GM18909 (cell line): ENCODE measurements around the gene ALX1.

Experiments used
- ATAC-seq: cut with Tn5 transposase; IDR thresholded peaks from one replicate; pipeline ENCODE4 v1.9.1; 2021; ENCODE audit warnings: mild to moderate bottlenecking; ENCODE audit not compliant: unreplicated experiment, poor library complexity

ALX1 gene

DNA sequence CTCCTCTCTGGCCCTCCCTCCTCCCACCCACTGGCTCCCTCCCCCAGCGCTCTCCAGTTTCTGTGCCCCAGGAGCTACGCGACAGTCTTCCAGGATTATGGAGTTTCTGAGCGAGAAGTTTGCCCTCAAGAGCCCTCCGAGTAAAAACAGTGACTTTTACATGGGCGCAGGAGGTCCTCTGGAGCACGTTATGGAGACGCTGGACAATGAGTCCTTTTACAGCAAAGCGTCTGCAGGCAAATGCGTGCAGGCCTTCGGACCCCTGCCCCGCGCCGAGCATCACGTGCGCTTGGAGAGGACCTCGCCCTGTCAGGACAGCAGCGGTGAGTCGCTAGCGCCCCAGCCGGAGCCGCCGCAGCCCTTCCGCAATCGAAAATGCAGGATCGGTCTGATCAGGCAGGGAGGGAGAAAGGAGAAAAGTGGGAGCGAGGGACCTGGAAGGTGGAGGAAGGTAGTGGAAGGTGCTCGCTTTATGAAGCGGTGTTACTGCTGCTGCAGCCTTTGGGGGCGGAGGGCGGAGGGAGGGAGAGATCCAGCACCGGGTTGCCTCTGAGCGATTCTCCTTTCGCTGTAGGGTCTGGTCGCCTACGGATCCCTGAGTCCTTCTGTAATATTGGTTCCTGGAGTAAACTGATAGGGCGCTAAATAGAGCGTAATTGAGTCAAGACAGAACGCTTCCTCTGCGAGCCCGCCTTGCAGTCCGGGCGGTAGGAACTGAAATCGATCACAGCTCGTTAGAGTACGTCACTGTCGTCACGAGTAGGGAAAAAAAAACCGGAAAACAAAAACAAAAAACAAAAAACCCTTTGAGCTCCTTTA lies at the start of gene ALX1:
Gene ALX1, plus strand, starts transcription at position 56 of the 819 bp plus-strand sequence. Its CDS starts 42 bp downstream, at position 98.
- ATAC-seq = peak; percentile 71

DNA sequence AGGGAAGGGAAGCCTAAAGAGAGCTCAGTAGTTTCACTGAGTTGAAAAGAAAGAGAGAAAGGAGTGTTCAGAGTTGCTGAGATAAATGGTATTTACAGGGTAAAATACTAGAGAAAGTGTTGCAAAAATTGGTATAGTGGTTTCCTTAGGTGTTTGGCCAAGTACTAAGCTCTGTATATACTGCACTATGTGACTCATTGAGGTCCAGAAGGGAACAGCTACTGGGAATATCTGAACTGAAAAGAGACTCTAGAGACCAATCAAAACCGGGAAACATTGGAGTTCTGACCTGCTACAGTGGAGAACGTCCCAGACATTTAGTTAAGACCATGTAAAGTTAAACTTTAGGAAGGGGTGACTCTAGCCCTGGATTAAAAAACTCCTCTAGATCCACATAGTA lies 42.7 kb upstream of the ALX1 start:
- ATAC-seq = no peak

DNA sequence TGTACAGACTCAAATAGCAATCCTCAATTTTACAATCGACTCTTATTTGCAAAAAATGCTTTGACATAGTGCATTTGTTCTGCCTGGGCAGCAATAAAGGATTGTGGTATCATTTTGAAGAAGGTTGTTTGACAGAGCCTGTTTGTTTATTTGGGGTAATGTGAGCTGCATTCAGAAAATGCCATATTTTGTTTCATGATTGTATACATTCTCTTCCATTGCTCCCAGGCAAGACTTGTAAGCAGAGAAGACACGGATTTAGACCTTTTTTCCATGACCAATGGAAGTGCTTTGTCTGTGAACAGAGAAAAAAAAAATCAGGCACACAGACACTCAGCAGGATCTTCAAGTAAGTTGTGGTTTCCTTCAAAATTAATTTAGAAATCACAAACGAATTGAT lies 35.5 kb upstream of the ALX1 start:
- ATAC-seq = no peak

DNA sequence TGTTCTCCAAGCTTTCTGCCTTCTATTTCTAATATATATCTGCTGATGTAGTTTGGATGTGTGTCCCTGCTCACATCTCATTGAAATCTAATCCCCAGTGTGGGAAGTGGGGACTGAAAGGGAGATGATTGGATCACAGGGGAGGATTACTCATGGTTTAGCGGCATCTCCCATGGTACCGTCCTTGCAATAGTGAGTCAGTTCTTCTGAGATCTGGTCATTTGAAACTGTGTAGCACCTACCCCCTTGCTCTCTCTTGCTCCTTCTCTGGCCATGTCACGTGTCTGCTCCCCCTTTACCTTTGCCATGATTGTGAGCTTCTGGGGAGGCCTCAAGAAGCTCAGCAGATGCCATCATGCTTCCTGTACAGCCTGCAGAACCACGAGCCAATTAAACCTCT lies 26.2 kb upstream of the ALX1 start:
- no peak for ATAC-seq

DNA sequence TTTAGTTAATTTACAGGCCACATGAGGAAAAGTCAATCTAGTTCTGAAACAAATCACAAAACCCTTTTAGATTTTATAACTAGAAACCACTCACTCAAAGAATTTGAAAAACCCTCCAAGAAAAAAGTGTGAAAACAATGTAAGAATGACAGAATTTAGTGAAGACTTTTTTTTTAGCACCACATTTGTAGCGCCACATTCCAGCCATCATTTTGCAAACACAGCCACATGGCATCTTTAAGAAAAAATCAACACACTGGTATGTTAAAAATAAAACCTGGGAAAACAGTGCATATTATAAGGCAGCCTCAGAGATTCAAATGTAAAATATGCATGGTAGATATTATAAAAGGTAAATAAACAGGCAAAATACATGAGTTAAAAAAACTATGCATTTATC lies 22.3 kb upstream of the ALX1 start:
- no peak for ATAC-seq

DNA sequence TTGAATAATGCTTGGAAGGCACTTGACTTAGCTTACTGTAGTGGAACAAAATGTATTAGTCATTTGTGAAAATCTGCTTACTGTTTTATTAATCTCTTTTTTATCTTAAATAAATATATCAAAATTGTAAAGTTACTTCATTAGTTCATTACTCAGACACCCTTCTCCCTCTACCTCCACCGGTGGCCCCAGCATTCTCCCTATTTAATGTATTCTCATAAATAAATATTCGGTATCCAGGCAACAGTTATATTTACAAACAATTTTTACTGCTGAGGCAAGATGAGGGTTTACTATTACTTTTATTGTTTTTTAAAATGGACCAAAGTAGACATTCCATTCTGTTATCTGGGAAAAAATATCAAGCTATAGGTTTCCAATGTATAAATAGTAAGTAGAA lies 19.6 kb upstream of the ALX1 start:
- ATAC-seq = no peak

DNA sequence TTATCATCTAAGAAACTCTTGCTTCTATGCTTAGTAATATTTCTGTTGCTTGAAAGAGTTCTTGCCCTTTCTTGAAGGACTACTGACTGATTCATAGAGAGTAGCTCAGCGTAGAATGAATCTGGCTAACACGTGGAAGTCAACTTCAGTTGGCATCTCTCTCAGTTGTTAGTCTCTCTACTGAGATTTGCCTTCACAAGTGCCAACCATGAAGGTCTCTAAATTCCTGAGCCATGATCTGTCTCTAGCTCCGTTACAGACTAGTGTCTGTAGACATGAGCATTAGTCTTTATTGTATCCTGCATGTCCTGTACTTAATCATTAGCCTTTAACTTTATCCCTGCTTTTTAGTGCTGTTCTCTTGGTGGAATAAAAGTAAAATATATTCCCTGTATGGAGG lies 19.1 kb upstream of the ALX1 start:
- no peak for ATAC-seq

DNA sequence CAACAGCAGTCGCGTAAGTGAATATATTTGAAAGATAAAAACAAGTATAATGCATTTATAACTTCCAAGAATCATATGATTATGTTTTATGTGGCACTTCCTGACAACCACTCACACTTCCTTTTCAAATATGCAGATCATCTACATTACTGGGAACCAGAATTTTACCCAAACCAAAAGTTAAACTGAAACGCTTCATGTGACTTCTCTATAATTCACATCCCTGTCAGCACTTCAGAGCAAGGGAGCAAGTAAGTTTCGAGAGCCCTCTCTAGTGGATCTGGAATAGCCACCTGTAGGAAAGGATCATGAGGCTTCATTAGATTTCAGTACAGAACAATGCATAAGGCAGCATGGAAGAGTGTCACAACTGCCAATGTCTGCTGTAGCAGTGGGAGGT lies 13.7 kb upstream of the ALX1 start:
- no peak for ATAC-seq

DNA sequence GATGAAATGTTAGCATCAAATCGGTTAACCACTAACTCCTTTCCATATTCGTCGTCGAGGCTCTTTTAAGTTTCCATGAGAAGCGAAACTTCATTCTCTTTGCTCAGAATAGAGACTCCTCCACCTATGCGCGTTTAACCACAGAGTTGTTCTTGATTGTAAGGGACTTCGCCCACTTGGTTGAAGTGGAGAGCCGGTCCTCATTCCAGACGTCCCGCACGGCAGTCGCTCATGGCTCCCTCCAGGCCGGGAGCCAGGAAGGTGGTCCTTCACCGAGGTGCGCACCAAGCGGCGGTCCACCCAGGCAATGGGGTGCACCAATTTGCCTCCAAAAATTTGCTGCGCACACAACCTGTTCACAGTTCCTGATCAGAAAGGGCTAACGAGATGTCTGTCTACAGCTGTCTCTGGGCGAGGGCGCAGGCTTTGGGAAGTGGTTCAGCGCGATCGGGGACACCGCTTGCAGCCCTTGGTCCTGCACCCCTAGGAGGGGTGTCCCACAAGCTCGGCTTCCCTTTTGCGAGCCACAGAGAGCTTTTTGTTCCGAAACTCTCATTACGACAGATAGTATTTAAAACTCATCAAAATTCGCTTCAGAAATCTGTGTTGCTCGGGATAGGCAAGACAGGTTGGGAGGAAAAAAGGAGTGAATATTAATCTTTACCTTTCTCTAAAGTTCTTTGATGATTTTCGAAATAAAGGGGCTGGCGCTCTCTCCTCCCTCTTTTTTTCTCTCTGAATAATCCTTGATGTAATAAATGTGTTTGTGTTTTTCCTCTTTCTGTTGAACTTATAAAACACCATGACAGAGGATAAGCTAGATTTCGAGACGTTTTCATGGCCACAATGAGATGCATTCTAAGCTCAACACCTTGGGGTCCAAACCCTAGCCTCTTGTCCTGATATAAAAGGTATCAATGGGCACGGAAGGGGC lies 6.4 kb upstream of the ALX1 start:
- ATAC-seq = no peak

DNA sequence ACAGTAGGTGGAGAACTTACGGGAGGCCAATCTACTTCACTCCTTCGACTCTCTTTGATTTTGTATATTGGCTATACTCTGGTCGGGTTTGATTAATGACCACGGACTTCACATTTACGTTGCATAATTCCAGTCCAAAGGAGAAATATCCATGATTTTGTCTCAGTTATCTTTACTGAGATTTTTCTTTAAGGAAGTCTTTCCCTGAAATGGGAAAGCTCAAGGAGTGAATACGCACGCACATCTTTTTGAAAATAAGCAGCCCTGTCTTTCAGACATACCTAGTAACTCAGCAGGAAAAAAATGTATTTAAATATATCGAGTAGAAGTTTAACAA lies 5.7 kb upstream of the ALX1 start:
- ATAC-seq = no peak

DNA sequence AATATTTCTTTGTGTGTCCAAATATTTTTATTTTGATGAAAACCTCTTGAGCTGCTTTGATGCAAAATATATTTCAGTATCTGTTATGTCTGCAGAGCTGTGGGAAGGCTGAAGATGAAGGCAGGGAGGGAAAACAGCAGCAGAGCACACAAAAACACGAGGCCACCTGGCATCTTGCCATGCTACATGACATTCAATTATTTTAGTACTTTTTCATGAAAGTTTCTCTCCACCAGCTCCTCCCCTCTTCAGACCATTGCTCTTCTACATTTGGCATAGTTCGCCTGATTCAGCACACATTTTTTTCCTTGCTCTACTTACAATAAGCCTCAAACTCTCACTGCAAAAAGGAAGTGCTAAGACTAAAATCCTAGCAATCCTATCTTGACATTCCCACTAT lies 4.6 kb upstream of the ALX1 start:
- ATAC-seq = no peak

DNA sequence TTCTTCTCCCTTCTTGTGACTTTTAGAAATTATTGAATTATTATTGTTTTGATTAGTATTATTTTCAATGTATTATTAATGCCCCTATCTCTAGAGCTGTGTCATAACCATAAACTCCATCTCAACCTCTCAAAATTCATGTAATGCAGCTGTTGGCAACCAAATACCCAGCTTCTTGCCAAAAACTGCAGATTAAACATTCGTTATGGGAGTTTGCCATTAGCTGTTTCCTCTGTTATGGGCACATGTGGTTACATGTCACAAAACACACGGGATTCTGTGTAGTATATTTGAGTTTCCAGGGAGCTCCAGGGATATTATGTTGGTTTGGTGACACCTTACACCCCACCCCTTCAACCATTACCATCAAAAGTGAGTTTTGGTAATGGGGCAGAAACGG lies 2.8 kb upstream of the ALX1 start:
- no peak for ATAC-seq

DNA sequence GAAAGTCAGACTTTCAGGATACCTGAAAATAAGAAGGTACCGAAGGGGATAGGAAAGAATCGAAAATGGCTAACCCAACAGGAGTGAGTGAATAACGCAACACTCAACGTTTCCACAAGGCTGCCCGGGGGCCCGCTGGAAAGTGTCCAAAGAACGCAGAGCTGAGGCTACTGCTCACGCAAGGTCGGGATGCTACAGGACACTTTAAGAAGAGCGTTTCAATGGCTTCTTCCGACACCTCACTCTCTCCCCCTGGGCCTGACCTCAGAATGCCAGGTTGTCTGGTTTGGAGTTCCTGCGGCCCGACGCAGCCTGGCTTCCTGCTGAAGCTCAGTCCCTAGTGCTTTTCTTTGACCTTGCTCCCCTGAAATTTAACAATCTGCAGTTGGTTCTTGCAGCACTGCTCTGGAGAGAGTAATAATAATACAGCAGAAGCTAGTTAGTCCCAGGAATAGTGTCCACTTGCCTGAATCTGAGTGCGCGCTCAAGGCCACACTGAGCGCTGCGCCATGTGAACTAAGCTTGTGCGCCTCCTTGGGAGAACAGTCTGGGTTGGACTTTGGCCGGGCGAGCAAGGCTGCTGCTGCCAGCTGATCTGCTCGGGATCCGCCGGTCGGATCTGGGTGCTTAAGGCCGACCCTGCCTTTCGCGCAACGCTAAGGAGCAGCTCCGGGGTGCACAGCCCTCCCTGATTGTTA lies 2.0 kb upstream of the ALX1 start:
- ATAC-seq = no peak

DNA sequence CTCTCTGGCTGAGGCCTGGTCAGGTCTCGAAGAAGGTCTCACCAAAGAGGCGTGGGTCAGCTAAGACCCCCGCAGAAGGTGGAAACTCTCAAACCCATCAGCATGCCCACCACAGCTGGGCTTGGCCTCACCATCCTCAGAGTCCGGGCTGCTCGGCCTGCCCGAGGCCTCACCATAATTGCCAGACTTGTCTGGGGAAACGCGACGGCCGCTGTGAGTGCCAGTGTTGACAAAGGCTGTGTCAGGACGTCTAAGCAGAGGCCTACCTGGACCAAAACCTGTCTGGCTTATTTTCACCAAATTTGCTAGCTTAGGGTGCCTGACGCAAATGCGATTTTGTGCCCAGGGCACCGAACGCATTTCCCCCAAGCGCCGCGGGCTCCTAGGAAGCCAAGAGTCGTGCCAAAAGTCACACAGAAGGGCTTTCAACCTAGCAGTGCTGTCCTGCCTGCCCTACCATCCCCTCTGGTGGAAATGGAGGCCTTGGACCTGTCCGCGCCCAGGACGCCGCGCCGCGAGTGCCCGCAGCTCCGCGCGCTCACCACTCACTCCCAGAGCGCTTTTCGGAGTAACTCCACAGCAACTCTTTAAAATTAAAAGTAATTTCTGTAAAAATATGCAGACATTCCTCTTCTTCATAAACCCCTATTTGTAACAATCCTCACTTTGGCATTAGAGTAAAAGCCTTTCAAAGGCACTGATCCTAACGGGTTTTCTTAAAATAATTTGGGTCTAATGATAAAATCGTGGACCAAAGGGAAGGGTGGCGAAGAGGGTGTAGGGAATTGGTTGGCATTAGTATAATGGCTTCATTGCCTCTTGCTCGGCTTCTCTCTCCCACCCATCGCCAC lies 1.2 kb upstream of the ALX1 start:
- ATAC-seq = no peak

DNA sequence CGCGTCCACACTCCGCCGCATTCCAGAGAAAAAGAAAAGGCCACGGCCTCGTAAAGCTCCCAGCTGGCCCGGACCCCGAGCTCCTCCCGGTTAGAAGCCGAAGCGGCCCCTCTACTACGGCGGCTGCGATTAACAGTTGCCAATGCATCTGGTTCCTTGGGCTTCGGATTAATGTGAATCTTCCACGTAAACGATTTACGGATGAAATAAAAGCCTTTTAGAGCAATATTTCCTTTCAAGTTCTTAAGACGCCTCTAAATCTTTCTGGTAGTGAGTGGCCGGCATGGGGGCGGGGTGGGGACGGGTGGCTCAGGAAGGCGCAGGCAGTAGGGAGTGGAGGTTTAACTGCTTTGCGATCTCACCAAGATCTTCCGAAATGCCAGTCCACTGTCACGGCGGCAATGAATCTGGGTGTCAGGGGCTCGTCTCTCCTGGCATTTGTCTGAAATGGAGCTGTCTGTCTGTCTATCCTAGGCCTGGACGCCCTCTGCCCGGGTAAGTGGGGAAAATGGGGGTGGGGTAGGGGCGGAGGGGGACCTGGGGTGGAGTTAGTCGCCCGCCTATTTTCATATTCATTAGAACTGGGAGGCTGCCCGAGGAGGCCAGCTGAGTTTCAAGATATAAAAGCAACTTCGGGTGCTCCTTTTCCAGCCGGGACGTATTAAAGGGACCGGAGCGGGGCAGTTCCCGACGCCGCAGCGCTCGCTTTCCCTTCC lies 413 bp upstream of the ALX1 start:
- no peak for ATAC-seq

DNA sequence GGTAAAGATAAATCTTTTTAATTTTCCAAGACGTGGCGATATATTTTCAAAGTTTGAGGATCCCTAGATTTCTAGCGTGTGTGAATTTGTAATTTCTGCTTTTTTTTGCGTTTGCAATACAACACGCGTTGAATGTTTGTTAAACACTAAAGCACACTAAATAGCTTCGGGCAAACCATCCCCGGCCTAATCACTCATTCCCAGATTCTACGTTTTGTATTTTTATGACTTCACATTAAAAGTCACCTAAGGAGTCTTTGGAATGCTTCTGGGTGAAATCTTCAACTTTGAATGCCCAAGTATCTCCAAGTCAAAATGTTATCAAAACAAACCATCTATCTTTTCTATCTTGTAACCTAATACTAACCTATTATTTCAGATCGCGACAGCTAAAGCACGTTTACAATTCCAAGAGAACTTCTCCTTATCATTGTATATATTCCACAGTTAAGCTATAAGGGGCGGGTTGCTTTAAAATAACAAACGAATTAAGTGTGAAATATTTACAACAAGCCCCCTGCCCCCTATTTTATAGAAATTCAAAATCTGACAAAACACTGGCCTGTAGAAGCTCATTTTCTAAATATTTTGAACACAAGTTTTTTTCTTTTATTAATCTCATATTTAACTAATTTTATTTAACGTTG lies 1.1 kb downstream of the ALX1 start:
- no peak for ATAC-seq

DNA sequence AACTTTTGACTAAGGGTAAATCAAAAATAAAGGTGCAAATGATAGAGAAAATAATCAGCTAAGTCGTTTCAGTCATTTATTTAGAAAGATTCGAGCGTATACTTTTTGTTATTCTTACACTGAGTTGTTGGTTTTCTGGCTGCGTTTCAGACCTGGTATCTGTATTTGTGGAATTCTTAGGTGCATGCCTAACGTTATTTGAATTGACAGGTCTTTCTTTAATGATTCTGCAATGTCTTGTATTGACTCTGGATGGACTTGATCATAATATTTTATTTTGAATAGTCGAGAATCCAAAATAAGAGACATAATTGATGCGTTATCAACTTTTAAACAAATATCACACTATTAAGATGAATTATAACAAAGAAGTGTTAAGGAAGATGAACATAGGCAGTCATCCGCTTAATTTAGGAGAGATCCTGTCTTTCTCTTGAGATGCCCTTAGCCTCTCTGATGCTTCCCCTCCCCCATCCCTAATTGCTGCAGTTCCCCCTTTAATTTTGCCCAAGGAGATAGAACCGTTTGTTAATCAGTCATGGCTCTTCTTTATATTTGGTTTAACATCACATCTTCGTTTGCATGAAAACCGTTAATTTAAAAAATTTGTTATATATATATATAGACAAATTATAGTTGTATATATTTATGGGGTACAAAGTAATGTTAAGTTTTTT lies 1.8 kb downstream of the ALX1 start:
- ATAC-seq = no peak

DNA sequence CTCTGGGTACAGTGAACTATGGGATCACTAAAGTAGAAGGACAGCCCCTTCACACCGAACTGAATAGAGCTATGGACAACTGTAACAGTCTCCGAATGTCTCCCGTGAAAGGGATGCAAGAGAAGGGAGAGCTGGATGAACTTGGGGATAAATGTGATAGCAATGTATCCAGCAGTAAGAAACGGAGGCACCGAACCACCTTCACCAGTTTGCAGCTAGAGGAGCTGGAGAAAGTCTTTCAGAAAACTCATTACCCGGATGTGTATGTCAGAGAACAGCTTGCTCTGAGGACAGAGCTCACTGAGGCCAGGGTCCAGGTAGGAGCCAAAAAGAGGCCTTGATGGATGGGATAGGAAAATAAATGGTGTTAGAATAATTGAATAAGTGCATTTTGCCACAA lies 3.5 kb downstream of the ALX1 start:
- ATAC-seq = no peak
